Measurements from ENCODE around the gene KCNH3.

Gene KCNH3

GRCh38 chr12:49564686-49565405, 26.0 kb downstream of the KCNH3 start:
- DNase-seq = no peak

DNA sequence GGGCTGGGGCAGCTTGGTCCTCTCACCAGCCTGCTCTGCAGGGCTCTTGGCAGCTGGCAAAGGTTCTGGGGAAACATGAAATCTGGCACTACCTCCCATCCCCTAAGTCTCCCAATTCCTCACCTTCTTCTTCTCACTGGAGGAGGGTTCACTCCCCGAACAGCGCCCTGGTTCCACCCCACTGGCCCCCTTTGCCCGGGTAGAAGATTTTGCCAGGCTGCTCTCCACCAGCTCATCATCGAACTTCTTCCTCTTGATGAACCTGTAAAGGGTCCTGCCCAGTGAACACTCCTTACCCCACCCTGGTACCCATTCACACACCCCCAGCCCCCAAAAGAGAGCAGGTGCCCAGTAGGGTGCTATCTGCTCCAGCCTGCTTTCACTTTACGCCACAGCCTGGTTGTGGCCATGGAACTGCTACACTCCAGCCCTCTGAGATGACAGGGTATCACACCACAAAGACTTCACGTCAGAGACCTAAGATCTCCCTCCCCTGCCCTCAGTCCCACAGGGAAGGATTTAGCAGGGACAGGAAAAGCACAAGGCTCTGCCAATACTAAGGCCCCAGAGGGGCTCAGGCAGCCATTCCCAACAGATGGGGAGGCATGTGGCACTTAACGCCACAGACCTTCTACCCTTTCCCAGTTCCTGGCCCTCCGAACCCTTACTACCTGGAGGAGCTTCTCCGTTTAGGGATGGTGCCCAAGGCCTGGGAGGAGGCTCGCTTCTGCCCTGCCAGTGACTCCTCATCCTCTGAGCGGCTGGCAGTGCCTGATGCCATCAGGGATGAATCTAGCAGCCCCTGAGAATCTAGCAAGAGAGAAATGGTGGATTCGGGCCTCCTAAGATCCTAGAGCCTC, 26.8 kb downstream of the KCNH3 start:
- no peak for DNase-seq

GRCh38 chr12:49566361-49566760, 27.5 kb downstream of the KCNH3 start:
- no peak for DNase-seq

DNA sequence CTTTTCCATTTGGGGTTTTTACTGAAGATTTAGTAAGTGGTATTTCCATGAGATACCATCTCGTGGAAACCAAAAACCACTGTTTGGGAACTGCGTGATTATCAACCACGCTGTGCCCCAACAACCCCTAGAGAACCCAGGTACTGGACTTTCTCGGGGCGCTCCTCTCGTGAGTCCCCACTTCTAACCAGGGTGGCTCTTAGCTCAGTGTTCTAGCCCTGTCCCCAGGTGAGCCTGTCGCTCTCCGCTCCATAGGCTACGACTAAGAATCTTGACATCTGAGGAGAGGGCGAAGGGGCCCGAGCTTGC, 28.4 kb downstream of the KCNH3 start:
- DNase-seq = no peak

DNA sequence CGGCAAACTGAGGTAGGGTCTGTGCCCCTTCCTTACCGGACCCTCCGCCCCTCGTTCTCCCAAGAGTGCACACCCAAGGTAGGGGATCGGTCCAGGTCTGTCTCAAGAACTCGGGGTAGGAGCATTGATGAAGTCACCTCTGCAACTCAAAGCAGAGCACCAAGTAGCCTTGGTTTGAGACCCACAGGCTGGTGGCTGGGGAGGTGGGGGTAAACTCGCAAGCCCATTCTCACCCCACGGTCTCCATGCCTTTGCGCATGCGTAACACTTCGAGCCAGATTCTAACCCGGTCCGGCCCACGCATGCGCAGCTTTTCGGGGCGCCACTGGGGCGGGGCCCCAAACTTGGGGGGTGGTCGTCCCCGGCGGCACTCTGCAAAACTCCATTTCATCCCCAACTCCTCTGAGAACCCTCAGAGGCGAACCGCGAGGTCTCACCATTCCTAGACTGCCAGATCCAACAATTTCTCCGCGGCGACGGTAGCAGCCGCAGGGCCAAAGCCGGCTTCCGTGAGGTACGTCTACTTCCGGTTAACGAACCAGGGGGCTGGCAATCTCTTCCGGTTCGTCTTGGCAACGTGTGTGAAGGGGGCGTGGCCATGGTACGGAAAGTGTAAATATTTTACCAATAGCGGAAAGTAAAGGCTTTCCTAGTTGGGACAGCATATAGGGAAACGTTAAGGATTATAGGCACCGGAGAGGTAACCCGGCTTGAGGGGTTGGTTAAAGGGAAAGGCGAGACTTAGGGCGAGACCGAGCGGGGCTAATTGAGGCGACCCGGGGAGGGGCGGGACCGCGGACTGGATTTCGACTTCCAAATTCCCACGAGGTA, 29.0 kb downstream of the KCNH3 start, which contains the start of gene MCRS1:
Gene MCRS1 (minus strand): TSS at position 532 of the 831 bp plus-strand sequence. CDS start 1,411 bp downstream, outside the sequence.
- DNase-seq = peak; percentile 83

GRCh38 chr12:49568442-49569162, 29.8 kb downstream of the KCNH3 start:
- DNase-seq = peak; percentile 20

GRCh38 chr12:49577589-49578315, 38.9 kb downstream of the KCNH3 start:
- no peak for DNase-seq

GRCh38 chr12:49578471-49579112, 39.8 kb downstream of the KCNH3 start:
- DNase-seq = no peak

GRCh38 chr12:49580572-49581535, 42.0 kb downstream of the KCNH3 start:
- DNase-seq = peak; percentile 59

DNA sequence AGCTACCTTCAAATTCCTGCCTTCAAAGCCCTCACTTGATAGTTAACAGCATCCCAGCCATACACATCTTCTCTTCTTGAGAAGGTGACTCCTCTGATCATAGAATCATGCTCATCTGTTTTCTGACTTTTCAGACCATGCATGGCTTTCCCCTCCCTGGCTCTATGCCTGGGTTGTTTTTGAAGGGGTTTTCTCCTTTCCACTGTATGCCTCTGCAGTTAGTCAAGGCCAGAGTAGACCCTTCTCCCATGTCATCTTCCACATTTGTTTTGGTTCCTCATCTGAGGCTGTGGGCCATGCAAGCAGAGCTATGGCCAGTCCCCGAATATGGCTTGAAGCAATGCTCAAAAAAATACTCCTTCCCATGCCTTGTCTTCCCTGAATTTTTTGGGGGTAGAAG, 43.4 kb downstream of the KCNH3 start:
- DNase-seq = no peak

- no peak for DNase-seq
These were observed 44.0 kb downstream of the KCNH3 start for GRCh38 chr12:49582850-49583249.

GRCh38 chr12:49583366-49584094, 44.7 kb downstream of the KCNH3 start:
- no peak for DNase-seq

DNA sequence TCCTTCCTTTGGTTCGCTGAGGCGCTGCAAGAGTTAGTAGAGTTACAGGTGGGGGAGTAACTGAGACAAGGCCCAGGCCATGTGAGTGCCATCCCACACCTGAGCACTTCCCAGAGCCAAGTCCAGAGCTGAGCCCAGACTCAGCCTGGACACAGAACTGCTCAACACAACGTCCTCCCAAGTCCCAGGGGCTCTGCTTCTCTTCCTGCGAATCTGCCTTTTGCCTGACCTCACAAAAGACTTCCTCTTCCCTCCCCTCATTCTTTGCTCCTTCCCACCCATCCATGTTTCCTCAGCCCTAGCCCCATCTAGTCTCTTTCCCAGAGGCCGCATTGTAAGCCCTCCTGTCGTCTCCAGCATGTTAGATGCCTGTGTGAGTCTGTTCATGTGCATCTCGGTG, 45.8 kb downstream of the KCNH3 start:
- no peak for DNase-seq

DNA sequence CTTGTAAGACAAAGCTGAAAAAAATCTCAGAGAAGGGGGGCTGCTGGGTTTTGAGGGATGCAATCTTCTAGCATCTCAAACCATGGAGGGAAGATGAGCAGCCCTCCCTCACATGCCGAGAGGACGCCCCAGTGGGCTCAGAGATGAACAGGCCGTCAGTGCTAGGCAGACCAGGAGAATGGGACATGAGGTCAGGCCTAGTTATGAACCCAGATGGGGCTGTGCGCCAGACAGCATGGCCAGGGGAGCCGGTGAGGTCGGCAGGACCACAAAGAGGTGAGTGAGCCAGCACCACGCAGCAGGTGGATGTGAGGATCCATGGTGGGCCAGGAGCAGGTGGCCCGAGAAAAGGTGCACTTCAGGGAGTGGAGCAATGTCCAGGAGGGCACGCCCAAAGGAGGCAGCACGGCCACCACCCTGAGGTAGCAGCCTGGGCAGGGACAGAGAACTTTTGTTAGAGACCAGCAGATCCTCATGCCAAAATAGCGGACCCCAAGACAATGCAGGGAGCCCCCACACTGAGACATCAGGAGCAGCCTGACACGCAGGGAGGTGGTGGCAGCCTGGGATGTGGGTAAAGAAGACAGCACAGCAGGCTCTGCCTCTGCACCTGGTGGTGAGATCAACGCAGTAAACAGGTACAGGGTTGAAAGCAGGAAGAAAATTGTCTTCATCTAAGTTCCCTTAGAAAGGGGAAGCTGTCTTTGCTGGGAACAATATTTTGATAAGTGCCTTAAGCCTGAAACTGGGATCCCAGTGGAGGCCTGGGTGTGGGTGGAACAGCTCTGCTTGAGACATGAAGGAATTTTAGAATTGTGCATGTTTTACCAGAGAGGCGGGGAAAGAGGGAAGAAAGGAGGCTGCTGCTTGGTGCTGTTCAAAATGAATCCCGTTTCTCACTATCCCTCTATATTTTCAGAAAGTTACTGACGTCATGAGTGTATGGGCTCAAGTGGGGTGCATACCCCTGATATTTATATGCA, 46.9 kb downstream of the KCNH3 start:
- no peak for DNase-seq

DNA sequence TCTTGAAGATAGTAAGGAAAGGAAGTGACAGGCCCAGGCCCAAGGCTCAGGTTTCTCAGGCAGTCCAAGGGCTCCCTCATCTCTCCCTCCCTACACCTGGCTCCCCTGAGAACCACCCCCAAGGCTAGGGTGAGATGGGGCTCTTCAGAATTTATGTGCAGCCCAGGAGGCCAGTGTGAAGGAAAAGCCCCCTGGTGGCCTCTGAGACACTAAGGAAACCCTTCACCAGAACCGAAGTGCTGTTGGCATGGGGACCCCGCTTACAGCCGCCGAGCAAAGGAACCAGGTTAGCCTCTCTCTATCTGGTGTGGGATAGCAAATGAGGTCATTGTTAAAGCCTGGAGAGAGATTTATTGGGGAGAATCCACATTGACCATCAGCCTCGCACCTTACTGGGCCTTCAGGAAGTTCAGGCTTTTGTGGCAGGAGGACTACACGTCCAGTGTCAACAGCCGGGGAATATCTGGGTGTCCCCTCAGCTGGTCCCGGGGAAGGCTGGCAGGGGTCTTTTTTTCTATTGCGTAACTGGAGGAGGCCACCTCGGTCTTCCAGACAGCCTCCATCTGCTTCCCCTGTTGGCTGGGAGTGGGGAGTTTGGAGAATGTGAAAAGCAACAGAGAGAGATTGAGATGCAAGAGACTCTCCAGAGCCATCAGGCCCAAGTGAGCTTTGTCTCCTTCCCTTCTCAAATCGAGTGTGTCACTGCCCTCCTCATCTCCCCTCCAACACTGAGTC, 48.5 kb downstream of the KCNH3 start:
- DNase-seq = no peak

- DNase-seq = no peak
These were observed 49.5 kb downstream of the KCNH3 start for GRCh38 chr12:49588281-49588680.

GRCh38 chr12:49588721-49589516, 50.1 kb downstream of the KCNH3 start:
- DNase-seq = no peak

Measured in NCI-H2227 treated with DMSO at 0.1 percent for 48 hours (cell line).